ENCODE results near the gene KAZN. TPM values are rescaled to one million over a fixed set of nuclear protein-coding genes. Genes with fewer than 3 reads are reported as not detected.

The KAZN gene
- total and polyA plus RNA-seq, 3 donors from 2014 or later, result 12.1 to 14.6 (median 13.8) TPM

- Histone ChIP-seq H3K27me3 (no peaks in the 10 kb centered on the region), H3K36me3 (ENCODE audit: low read depth, missing control alignments) (no peaks in the 10 kb centered on the region), H3K4me3 (no peak overlapping the region), H3K4me1 (peaks cover 18% of the 10 kb centered on the region), H3K9me3 (no peaks in the 10 kb centered on the region), H3K27ac (no peak overlapping the region)
- WGBS, 2 donors, result 85 to 88% methylated on average over 18 to 20 of the region's 20 CpGs
- DNase-seq, result no peak
- no peak for TF ChIP-seq POLR2A (IDR thresholded peaks at IDR 0.05)
- intact Hi-C loops (cut with DNase I; ENCODE audit: low total_unique reads), result no loop called here
These were observed 351.6 kb downstream of the KAZN start for GRCh38 chr1:14949836-14950713.

DNA sequence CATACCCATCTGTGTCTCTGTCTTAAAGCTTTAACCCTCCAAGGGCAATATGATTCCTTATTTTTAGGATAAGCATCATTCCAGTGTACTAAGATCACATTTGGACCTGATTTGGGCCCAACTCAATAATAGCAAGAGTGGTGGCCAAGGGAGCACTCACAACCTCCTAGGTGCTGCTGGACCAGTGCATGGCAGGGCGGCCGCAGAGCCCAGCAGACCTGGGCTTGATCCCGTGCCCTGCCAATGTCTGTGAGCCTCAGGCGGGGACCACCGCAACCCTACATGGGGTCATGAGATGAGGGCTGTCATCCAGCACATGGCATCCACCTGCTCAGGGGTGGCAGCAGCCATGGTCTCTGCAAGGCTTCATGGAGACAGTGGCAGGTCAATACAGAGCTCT is 353.3 kb downstream of the KAZN start:
- H3K4me3 ChIP-seq, result no peak overlapping the region
- peaks cover 10% of the 10 kb centered on the region for H3K4me1 ChIP-seq
- WGBS, 2 donors, result 100% methylated on average over 5 of the region's 5 CpGs; no CpG with 5 or more reads in 1 of the 2 donors
- intact Hi-C loops (cut with DNase I; ENCODE audit: low total_unique reads), result no loop called here
- H3K27me3 ChIP-seq, result no peaks in the 10 kb centered on the region
- no peak for DNase-seq
- TF ChIP-seq POLR2A (IDR thresholded peaks at IDR 0.05), result no peak
- TF ChIP-seq, protein P1, sequence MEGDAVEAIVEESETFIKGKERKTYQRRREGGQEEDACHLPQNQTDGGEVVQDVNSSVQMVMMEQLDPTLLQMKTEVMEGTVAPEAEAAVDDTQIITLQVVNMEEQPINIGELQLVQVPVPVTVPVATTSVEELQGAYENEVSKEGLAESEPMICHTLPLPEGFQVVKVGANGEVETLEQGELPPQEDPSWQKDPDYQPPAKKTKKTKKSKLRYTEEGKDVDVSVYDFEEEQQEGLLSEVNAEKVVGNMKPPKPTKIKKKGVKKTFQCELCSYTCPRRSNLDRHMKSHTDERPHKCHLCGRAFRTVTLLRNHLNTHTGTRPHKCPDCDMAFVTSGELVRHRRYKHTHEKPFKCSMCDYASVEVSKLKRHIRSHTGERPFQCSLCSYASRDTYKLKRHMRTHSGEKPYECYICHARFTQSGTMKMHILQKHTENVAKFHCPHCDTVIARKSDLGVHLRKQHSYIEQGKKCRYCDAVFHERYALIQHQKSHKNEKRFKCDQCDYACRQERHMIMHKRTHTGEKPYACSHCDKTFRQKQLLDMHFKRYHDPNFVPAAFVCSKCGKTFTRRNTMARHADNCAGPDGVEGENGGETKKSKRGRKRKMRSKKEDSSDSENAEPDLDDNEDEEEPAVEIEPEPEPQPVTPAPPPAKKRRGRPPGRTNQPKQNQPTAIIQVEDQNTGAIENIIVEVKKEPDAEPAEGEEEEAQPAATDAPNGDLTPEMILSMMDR (IDR thresholded peaks at IDR 0.05), result no peak
- H3K9me3 ChIP-seq, result no peaks in the 10 kb centered on the region
- no peaks in the 10 kb centered on the region for H3K36me3 ChIP-seq (ENCODE audit: low read depth, missing control alignments)
- no peak overlapping the region for H3K27ac ChIP-seq

- no peak for DNase-seq
- TF ChIP-seq, protein P1 (IDR thresholded peaks at IDR 0.05), result no peak
- no peak for TF ChIP-seq POLR2A (IDR thresholded peaks at IDR 0.05)
- Histone ChIP-seq H3K36me3 (ENCODE audit: low read depth, missing control alignments) (no peaks in the 10 kb centered on the region), H3K4me3 (no peak overlapping the region), H3K27me3 (no peaks in the 10 kb centered on the region), H3K27ac (no peak overlapping the region), H3K9me3 (no peaks in the 10 kb centered on the region), H3K4me1 (peaks cover 3% of the 10 kb centered on the region)
- WGBS, 2 donors, result 72 to 74% methylated on average over 6 to 10 of the region's 11 CpGs
- intact Hi-C loops (cut with DNase I; ENCODE audit: low total_unique reads), result no loop called here
These were observed 354.3 kb downstream of the KAZN start for GRCh38 chr1:14952626-14953314.

DNA sequence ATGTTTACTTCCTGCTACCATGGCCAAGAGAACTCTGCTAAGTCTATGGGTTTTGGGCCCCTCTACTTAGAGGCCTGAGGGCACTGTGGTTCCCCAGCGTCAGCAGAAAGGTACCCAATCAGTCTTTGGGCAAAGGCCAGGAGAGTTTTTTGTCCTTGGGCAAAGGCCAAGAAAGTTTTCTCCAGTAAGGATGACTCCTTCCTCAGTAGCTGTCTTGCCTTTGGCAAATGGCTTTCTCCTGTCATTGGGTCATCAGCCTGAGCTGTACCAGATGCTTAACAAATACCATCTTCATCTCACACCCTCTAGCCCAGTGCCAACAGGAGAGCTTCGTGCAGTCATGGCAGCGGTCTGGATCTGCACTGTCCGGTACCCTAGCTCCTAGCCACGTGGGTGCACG is 355.7 kb downstream of the KAZN start:
- intact Hi-C loops (cut with DNase I; ENCODE audit: low total_unique reads), result no loop called here
- no peaks in the 10 kb centered on the region for H3K27me3 ChIP-seq
- no peak for DNase-seq
- WGBS, 2 donors, result 82 to 87% methylated on average over 6 of the region's 6 CpGs
- TF ChIP-seq POLR2A (IDR thresholded peaks at IDR 0.05), result no peak
- TF ChIP-seq, protein P1 (IDR thresholded peaks at IDR 0.05), result no peak
- H3K4me1 ChIP-seq, result peaks cover 3% of the 10 kb centered on the region
- H3K4me3 ChIP-seq, result no peak overlapping the region
- H3K27ac ChIP-seq, result no peak overlapping the region
- H3K36me3 ChIP-seq (ENCODE audit: low read depth, missing control alignments), result no peaks in the 10 kb centered on the region
- no peaks in the 10 kb centered on the region for H3K9me3 ChIP-seq

- Histone ChIP-seq H3K36me3 (ENCODE audit: low read depth, missing control alignments) (no peaks in the 10 kb centered on the region), H3K27ac (no peak overlapping the region), H3K4me1 (peaks cover 3% of the 10 kb centered on the region), H3K27me3 (no peaks in the 10 kb centered on the region), H3K9me3 (no peaks in the 10 kb centered on the region), H3K4me3 (no peak overlapping the region)
- no peak for DNase-seq
- no peak for TF ChIP-seq POLR2A (IDR thresholded peaks at IDR 0.05)
- TF ChIP-seq, protein P1 (IDR thresholded peaks at IDR 0.05), result no peak
- intact Hi-C loops (cut with DNase I; ENCODE audit: low total_unique reads), result no loop called here
- WGBS, 2 donors, result 93% methylated on average over 10 of the region's 10 CpGs
These were observed 356.4 kb downstream of the KAZN start for GRCh38 chr1:14954930-14955329.

All from testis (tissue), 3 donors.